WI38 (cell line): ENCODE data around the gene ROBO3.

Experiments
- H3K4me3 ChIP-seq: 2 replicates; pipeline ENCODE4 v1.5.1; 2011; ENCODE audit warnings: low read depth, mild to moderate bottlenecking, control low read depth, low read length
- TF ChIP-seq, protein P1 (sequence below): IDR thresholded peaks from 2 replicates; pipeline ENCODE4 v1.5.1; 2012; ENCODE audit warnings: low read depth, mild to moderate bottlenecking, control low read depth, low read length

ROBO3 gene

GRCh38 chr11:124875943-124876817 lies 10.9 kb downstream of the ROBO3 start:
- TF ChIP-seq, protein P1, sequence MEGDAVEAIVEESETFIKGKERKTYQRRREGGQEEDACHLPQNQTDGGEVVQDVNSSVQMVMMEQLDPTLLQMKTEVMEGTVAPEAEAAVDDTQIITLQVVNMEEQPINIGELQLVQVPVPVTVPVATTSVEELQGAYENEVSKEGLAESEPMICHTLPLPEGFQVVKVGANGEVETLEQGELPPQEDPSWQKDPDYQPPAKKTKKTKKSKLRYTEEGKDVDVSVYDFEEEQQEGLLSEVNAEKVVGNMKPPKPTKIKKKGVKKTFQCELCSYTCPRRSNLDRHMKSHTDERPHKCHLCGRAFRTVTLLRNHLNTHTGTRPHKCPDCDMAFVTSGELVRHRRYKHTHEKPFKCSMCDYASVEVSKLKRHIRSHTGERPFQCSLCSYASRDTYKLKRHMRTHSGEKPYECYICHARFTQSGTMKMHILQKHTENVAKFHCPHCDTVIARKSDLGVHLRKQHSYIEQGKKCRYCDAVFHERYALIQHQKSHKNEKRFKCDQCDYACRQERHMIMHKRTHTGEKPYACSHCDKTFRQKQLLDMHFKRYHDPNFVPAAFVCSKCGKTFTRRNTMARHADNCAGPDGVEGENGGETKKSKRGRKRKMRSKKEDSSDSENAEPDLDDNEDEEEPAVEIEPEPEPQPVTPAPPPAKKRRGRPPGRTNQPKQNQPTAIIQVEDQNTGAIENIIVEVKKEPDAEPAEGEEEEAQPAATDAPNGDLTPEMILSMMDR, result peak; percentile 55; the same call in 1 of the 2 replicates
- peak overlapping the region; percentile 69 for H3K4me3 ChIP-seq

DNA sequence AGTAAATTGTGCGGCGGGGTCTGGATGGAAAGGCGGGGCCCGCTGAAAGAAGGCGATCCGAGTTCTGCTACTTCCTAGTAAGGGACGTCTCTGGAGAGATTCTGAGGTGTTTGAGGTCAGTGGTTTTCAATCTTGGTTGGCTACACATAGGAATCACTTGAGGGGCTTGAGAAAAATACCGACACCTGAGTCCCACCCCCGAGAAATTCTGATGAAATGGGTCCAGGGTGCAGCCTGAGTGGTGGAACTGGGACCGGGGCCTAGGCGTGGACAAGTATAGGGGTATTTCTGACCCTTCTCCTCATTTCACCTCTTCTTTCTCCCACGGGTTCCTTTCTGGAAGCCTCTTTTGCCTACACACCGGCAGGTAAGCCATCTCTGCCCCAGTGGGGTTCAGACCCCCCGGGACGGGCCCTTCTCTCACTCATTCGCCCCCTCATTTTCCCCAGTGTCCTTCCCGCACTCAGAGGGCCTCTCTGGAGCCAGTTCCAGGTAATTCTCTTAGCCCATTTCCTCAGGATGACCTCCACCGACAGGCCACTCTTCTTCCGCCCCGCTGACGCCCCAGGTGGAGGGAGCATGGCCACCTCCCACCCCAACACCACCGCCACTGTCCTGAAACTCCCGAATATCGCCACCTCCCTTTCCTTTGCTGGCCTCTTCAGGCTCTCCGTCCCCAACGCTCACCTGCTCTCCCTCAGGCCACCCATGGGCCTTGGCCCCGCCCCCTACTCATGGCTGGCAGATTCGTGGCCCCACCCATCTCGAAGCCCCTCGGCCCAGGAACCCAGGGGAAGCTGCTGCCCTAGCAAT lies 11.8 kb downstream of the ROBO3 start:
- TF ChIP-seq, protein P1, result no peak
- peak overlapping the region; percentile 69 for H3K4me3 ChIP-seq

DNA sequence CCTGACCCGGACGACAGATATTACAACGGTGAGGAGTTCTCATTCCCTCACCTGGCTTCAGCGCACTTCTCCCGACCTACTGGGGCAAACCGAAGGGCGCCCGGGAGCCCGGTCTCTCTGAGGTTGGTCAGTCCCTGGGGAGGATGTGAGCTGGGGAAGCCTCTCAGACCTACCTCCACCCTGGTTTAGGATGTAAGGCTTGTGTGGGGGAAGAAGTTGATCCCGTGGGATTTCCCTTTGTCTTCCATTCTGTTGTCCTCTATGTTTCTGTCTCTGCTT lies 12.3 kb downstream of the ROBO3 start:
- TF ChIP-seq, protein P1, result no peak
- no peak overlapping the region for H3K4me3 ChIP-seq

DNA sequence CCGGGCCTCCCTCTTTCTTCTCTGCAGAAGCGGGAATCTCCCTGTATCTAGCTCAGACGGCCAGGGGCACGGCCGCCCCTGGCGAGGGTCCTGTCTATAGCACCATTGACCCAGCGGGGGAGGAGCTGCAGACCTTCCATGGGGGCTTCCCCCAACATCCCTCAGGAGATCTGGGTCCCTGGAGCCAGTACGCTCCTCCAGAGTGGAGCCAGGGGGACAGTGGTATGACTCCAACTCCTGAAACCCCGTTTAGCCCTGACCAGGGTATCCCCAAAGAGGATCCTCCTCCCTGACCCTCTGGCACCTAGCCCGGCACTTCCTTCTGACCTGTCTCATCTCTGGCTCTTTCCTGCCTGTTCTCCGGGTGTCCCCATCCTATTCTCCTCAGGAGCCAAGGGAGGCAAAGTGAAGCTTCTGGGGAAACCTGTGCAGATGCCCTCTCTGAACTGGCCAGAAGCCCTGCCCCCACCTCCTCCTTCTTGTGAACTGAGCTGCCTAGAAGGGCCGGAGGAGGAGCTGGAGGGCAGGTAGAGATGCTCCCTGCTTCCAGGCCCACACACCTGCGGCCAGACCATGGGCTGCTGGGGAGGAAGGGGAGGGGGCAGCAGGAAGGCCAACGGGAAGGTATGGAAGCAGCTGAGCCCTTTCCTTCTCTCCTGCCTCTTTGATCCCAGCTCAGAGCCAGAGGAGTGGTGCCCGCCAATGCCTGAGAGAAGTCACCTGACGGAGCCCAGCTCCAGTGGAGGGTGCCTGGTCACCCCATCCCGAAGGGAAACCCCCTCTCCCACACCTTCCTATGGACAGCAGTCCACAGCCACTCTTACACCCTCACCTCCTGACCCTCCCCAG lies 12.9 kb downstream of the ROBO3 start:
- no peak overlapping the region for H3K4me3 ChIP-seq
- TF ChIP-seq, protein P1, result no peak

GRCh38 chr11:124878759-124879492 lies 13.7 kb downstream of the ROBO3 start:
- H3K4me3 ChIP-seq, result no peak overlapping the region
- TF ChIP-seq, protein P1, result no peak

DNA sequence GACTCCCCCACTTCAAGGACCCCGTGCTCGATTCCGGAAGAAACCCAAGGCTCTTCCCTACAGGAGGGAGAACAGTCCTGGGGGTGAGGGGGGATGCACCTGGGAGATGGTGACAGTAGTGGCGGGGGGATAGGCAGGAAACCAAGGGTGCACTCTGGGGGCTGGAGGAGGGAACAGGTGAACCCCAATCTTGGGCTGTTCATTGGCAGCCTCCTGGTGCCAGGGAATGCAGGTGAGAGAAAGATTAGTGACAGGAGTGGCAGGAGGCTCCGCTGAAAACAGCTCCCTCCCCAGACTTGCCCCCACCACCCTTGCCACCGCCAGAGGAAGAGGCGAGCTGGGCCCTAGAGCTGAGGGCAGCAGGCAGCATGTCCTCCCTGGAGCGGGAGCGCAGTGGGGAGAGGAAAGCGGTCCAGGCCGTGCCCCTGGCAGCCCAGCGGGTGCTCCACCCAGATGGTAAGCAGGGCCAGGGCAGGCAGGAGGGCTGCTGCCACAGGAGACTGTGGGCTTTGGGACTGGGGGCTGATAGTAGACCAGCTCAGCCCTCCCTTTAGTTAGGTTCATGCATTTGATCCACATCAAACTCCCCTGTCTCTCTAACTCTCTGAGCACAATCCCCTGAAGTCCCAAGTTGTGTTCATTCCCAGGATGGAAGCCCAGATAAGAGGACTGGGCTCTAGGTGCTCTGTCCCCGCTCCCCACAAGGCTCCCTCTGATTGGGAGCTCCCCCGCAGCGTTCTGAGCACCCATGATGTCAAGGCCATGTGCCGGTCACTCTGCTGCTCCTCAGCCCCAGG lies 14.5 kb downstream of the ROBO3 start:
- TF ChIP-seq, protein P1, result no peak
- no peak overlapping the region for H3K4me3 ChIP-seq
